SK-N-SH (cell line): ENCODE measurements around the gene OXA1L. TPM values are rescaled to one million over a fixed set of nuclear protein-coding genes. Genes with fewer than 3 reads are reported as not detected.

ENCODE experiments used
- CTCF ChIA-PET: fragments of 300-600, 350-600 bp; formaldehyde crosslinking; extraction: SDS; loops from one replicate; lab custom pipeline; 2021; lab: Yijun Ruan, JAX
- POLR2A ChIA-PET: fragments of 350-600 bp; sonication (Branson Sonifier 250); formaldehyde crosslinking; extraction: SDS; loops from one replicate; lab custom pipeline; 2020; ENCODE audit warnings: antibody characterized with exemption, inconsistent platforms; lab: Yijun Ruan, JAX
- DNase-seq: peaks from one replicate; pipeline ENCODE4 v3.0.0; 2012
- H2AFZ ChIP-seq: fragments of 200-600 bp; sonication (generic); 2 replicates; pipeline ENCODE4 v1.8.1; 2016; ENCODE audit warnings: antibody characterized with exemption, mild to moderate bottlenecking, low read depth
- H3F3A ChIP-seq: fragments of 200-600 bp; sonication (generic); replicated peaks from 2 replicates; pipeline ENCODE3; 2016; ENCODE audit warnings: antibody characterized with exemption, mild to moderate bottlenecking; ENCODE audit not compliant: insufficient read depth
- H3K27ac ChIP-seq, 2 experiments: fragments of 200-500 bp in 1 of 2; fragments of 200-600 bp in 1 of 2; sonication (Bioruptor generic) in 1 of 2; sonication (generic), shearing (Covaris generic) in 1 of 2; 2 replicates each; pipeline versions ENCODE4 v1.5.1 to v1.6.1; 2014 to 2016; ENCODE audit warnings: low read depth in 2 of 2, inconsistent platforms in 1 of 2, low read length in 1 of 2, mild to moderate bottlenecking in 1 of 2, mixed read lengths in 1 of 2
- H3K27me3 ChIP-seq: fragments of 200-600 bp; sonication (generic), shearing (Covaris generic); 2 replicates; pipeline ENCODE4 v1.6.1; 2016; ENCODE audit warnings: mixed run types; ENCODE audit not compliant: insufficient read depth
- H3K36me3 ChIP-seq, 2 experiments: fragments of 200-500 bp in 1 of 2; fragments of 200-600 bp in 1 of 2; sonication (Bioruptor generic) in 1 of 2; sonication (generic) in 1 of 2; replicated peaks in 1 of 2; 2 replicates each; pipeline versions ENCODE3 to v1.5.1; 2014 to 2016; ENCODE audit warnings: low read length in 1 of 2, mild to moderate bottlenecking in 1 of 2; ENCODE audit not compliant: insufficient read depth in 2 of 2, control insufficient read depth in 1 of 2
- H3K4me1 ChIP-seq, 2 experiments: fragments of 200-500 bp in 1 of 2; fragments of 200-600 bp in 1 of 2; sonication (Bioruptor generic) in 1 of 2; sonication (generic), shearing (Covaris generic) in 1 of 2; 2 replicates each; pipeline versions ENCODE4 v1.5.1 to v1.6.1; 2014 to 2016; ENCODE audit warnings: low read depth in 1 of 2, low read length in 1 of 2, mixed run types in 1 of 2; ENCODE audit not compliant: insufficient read depth in 2 of 2, control insufficient read depth in 1 of 2
- H3K4me2 ChIP-seq: fragments of 200-600 bp; sonication (generic), shearing (Covaris generic); 2 replicates; pipeline ENCODE4 v1.6.1; 2017; ENCODE audit warnings: mixed run types
- H3K4me3 ChIP-seq, 2 experiments: fragments of 200-500 bp in 1 of 2; fragments of 200-600 bp in 1 of 2; sonication (Bioruptor generic) in 1 of 2; sonication (generic), shearing (Covaris generic) in 1 of 2; 2 replicates each; pipeline versions ENCODE4 v1.5.1 to v1.8.1; 2014 to 2016; ENCODE audit warnings: low read depth in 2 of 2, inconsistent platforms in 1 of 2, low read length in 1 of 2, mild to moderate bottlenecking in 1 of 2, mixed read lengths in 1 of 2, moderate library complexity in 1 of 2
- H3K79me2 ChIP-seq: fragments of 200-600 bp; sonication (generic); 2 replicates; pipeline ENCODE4 v1.8.1; 2017; ENCODE audit warnings: mild to moderate bottlenecking; ENCODE audit not compliant: insufficient read depth
- H3K9ac ChIP-seq: fragments of 200-600 bp; sonication (generic); 2 replicates; pipeline ENCODE4 v1.6.1; 2017; ENCODE audit warnings: mixed run types
- H3K9me2 ChIP-seq: fragments of 200-600 bp; sonication (generic); 2 replicates; pipeline ENCODE4 v1.6.1; 2017; ENCODE audit warnings: mixed run types
- H3K9me3 ChIP-seq: fragments of 200-600 bp; sonication (generic); 2 replicates; pipeline ENCODE4 v1.6.1; 2017; ENCODE audit warnings: mixed run types, mild to moderate bottlenecking, moderate library complexity
- H4K20me1 ChIP-seq: fragments of 200-600 bp; sonication (generic); 2 replicates; pipeline ENCODE4 v1.6.1; 2017; ENCODE audit warnings: mild to moderate bottlenecking, mixed run types; ENCODE audit not compliant: insufficient read depth
- ELF1 ChIP-seq: IDR thresholded peaks from 2 replicates; pipeline ENCODE4 v1.4.0; 2012
- EP300 ChIP-seq, 2 experiments: IDR thresholded peaks; 2 replicates each; pipeline versions ENCODE4 v1.4.0 to v1.6.1; 2012; ENCODE audit warnings: borderline replicate concordance in 1 of 2, low read depth in 1 of 2, low read length in 1 of 2
- EZH2phosphoT487 ChIP-seq: fragments of 200-600 bp; sonication (generic); IDR thresholded peaks from 2 replicates; pipeline ENCODE4 v1.6.1; 2017; ENCODE audit warnings: low read depth, mixed run types, mild to moderate bottlenecking, antibody characterized with exemption, moderate library complexity, borderline replicate concordance
- FOSL2 ChIP-seq: IDR thresholded peaks from 2 replicates; pipeline ENCODE4 v1.4.0; 2012; ENCODE audit warnings: low read depth, mild to moderate bottlenecking, moderate library complexity, borderline replicate concordance
- FOXM1 ChIP-seq: IDR thresholded peaks from 2 replicates; pipeline ENCODE4 v1.4.0; 2012; ENCODE audit warnings: low read depth, mild to moderate bottlenecking
- GABPA ChIP-seq: IDR thresholded peaks from 2 replicates; pipeline ENCODE4 v1.4.0; 2012; ENCODE audit warnings: low read depth, mild to moderate bottlenecking
- NFIC ChIP-seq: IDR thresholded peaks from 2 replicates; pipeline ENCODE4 v1.4.0; 2012; ENCODE audit warnings: borderline replicate concordance
- POLR2AphosphoS5 ChIP-seq: IDR thresholded peaks from 2 replicates; pipeline ENCODE4 v1.6.1; 2012; ENCODE audit warnings: low read depth, low read length
- RAD21 ChIP-seq: IDR thresholded peaks from 2 replicates; pipeline ENCODE4 v1.6.1; 2012; ENCODE audit warnings: mild to moderate bottlenecking, low read length
- RCOR1 ChIP-seq: fragments of 150-350 bp; IDR thresholded peaks from 2 replicates; pipeline ENCODE4 v1.6.1; 2017; ENCODE audit warnings: antibody characterized with exemption, low read length
- RFX5 ChIP-seq: IDR thresholded peaks from 2 replicates; pipeline ENCODE4 v1.6.1; 2012; ENCODE audit warnings: mild to moderate bottlenecking, improper control_type of control experiment, low read length
- SMC3 ChIP-seq: IDR thresholded peaks from 2 replicates; pipeline ENCODE4 v1.6.1; 2012; ENCODE audit warnings: low read depth, low read length, improper control_type of control experiment
- TAF1 ChIP-seq: IDR thresholded peaks from 2 replicates; pipeline ENCODE4 v1.6.1; 2012; ENCODE audit warnings: low read depth, mild to moderate bottlenecking, low read length, moderate library complexity, borderline replicate concordance
- TEAD4 ChIP-seq: IDR thresholded peaks from 2 replicates; pipeline ENCODE4 v1.4.0; 2012; ENCODE audit warnings: mild to moderate bottlenecking, borderline replicate concordance; ENCODE audit not compliant: insufficient read depth
- WGBS: methylation state at CpG from one replicate; pipeline ENCODE4 v1.1.6; 2017; ENCODE audit warnings: low lambda C conversion rate; 5-methylcytosine and 5-hydroxymethylcytosine counted together
- polyA plus RNA-seq, 3 experiments: library from polyadenylated mRNA; depleted of rRNA; stranded (reverse); fragments of >200 nt; gene quantifications; 2 replicates each; pipeline ENCODE4 v1.2.3, GENCODE V29; 2012
- TF ChIP-seq, protein P1 (sequence below): fragments of 150-350 bp; IDR thresholded peaks from 2 replicates; pipeline ENCODE4 v1.6.1; 2017; ENCODE audit warnings: antibody characterized with exemption, low read length, low read depth, borderline replicate concordance
- TF ChIP-seq, protein P2 (sequence below): IDR thresholded peaks from 2 replicates; pipeline ENCODE4 v1.4.0; 2012; ENCODE audit warnings: low read depth, borderline replicate concordance
- TF ChIP-seq, protein P3 (sequence below): fragments of 200-600 bp; sonication (generic); IDR thresholded peaks from 2 replicates; pipeline ENCODE4 v1.6.1; 2017; ENCODE audit warnings: antibody characterized with exemption, mild to moderate bottlenecking, moderate library complexity
- TF ChIP-seq, protein P4 (sequence below): IDR thresholded peaks from 2 replicates; pipeline ENCODE4 v1.4.0; 2012; ENCODE audit warnings: low read depth

Gene OXA1L
- polyA plus RNA-seq, 1 of the 3 experiments (the other 2 are of a cell fraction) = 119 TPM

DNA sequence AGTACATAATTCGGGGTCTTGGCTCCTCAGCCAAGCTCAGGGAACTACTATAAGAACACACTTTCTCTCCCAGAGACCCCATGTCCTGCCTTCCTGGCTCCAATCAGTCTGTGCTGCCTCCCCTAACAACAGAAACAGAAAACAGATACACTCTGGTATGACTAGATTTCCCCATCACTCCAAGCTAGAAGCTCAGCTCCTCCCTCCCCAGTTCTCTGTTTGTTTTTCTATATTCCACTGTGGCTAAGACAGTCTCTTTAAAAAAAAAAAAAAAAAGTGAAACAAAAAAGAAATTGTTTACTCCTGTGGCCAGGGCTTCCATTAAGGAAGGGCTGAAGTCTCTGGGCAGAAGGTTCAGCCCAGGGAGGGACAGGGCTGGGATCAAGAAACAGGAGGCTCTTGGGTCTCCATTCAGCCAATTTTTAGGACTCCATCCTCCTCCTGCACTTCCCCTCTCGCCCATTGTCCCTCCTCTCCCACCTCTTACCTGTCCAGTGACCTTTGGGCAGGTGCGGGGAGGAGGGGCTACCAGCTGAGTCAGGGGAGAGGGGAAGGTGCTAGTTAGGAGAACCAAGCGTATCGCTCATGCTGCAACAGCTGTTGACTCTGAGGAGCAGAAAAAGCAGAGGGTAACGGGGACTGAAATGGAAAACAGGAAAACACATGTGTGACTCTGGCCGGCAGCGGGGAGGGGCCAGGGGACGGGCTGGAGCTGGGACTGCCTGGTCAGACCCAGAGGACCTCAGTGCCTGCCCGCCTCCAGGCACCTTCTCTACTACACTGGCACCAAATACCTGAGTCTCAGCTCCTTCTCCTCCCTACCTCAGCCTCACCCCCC lies 52.9 kb downstream of the OXA1L start:
- Histone ChIP-seq H3K4me3 (no peak overlapping the region), H3K27me3 (no peaks in the 10 kb centered on the region), H3K79me2 (no peaks in the 10 kb centered on the region), H3K27ac (no peak overlapping the region; a peak in 1 of 4 replicates), H3K9me2 (no peaks in the 10 kb centered on the region), H2AFZ (no peak overlapping the region; the same call in 1 of the 2 replicates), H4K20me1 (no peaks in the 10 kb centered on the region), H3F3A (no peaks in the 10 kb centered on the region), H3K36me3 (no peaks in the 10 kb centered on the region), H3K9me3 (no peaks in the 10 kb centered on the region), H3K9ac (no peak overlapping the region), H3K4me1 (peaks cover 8 to 9% of the 10 kb centered on the region in 2 experiments; a peak in 2 of 4 replicates), H3K4me2 (no peak overlapping the region; the same call in 1 of the 2 replicates)
- WGBS = 72% methylated on average over 10 of the region's 10 CpGs
- TF ChIP-seq TEAD4 = no peak
- no peak for TF ChIP-seq NFIC
- TF ChIP-seq FOSL2 = no peak
- no peak for TF ChIP-seq ELF1
- TF ChIP-seq RAD21 = no peak
- TF ChIP-seq EP300 (IDR thresholded peaks at IDR 0.05; ENCODE audit: borderline replicate concordance in 1 of 2, low read depth in 1 of 2, low read length in 1 of 2) = no peak
- TF ChIP-seq SMC3 = no peak
- TF ChIP-seq, protein P1, sequence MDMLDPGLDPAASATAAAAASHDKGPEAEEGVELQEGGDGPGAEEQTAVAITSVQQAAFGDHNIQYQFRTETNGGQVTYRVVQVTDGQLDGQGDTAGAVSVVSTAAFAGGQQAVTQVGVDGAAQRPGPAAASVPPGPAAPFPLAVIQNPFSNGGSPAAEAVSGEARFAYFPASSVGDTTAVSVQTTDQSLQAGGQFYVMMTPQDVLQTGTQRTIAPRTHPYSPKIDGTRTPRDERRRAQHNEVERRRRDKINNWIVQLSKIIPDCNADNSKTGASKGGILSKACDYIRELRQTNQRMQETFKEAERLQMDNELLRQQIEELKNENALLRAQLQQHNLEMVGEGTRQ = no peak
- no peak for TF ChIP-seq GABPA
- TF ChIP-seq RFX5 = no peak
- no peak for TF ChIP-seq EZH2phosphoT487
- no peak for TF ChIP-seq FOXM1
- no peak for TF ChIP-seq RCOR1
- TF ChIP-seq, protein P2, sequence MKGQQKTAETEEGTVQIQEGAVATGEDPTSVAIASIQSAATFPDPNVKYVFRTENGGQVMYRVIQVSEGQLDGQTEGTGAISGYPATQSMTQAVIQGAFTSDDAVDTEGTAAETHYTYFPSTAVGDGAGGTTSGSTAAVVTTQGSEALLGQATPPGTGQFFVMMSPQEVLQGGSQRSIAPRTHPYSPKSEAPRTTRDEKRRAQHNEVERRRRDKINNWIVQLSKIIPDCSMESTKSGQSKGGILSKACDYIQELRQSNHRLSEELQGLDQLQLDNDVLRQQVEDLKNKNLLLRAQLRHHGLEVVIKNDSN = no peak
- TF ChIP-seq, protein P3, sequence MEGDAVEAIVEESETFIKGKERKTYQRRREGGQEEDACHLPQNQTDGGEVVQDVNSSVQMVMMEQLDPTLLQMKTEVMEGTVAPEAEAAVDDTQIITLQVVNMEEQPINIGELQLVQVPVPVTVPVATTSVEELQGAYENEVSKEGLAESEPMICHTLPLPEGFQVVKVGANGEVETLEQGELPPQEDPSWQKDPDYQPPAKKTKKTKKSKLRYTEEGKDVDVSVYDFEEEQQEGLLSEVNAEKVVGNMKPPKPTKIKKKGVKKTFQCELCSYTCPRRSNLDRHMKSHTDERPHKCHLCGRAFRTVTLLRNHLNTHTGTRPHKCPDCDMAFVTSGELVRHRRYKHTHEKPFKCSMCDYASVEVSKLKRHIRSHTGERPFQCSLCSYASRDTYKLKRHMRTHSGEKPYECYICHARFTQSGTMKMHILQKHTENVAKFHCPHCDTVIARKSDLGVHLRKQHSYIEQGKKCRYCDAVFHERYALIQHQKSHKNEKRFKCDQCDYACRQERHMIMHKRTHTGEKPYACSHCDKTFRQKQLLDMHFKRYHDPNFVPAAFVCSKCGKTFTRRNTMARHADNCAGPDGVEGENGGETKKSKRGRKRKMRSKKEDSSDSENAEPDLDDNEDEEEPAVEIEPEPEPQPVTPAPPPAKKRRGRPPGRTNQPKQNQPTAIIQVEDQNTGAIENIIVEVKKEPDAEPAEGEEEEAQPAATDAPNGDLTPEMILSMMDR = no peak
- TF ChIP-seq POLR2AphosphoS5 = no peak
- TF ChIP-seq, protein P4, sequence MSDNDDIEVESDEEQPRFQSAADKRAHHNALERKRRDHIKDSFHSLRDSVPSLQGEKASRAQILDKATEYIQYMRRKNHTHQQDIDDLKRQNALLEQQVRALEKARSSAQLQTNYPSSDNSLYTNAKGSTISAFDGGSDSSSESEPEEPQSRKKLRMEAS = no peak
- no peak for TF ChIP-seq TAF1
- CTCF ChIA-PET = interaction anchor here (0.7 to 19.1 kb wide), 7 partner anchors 11 to 533 kb away, joined by 3 to 472 read pairs (median 3); partner anchors contain the start of genes MRPL52 and SLC22A17
- DNase-seq = no peak
- POLR2A ChIA-PET = interaction anchor here (1.2 kb wide), 1 partner anchor 11 kb away, joined by 3 read pairs; no protein-coding TSS in a partner anchor
